Neuronal stem cell (in vitro differentiated cells): ENCODE measurements around the gene TMED4.
A peak's percentile ranks its signal among the peaks of the same experiment; 100 is the strongest.

Experiments used
- DNase-seq: peaks from one replicate; pipeline ENCODE4 v3.0.0-alpha.2; 2013; ENCODE audit warnings: low spot score
- H2AFZ ChIP-seq: one replicate; pipeline ENCODE4 v1.6.1; 2013; ENCODE audit warnings: mild to moderate bottlenecking, low read length, inconsistent platforms
- H2AK5ac ChIP-seq: 2 replicates; pipeline ENCODE4 v1.6.1; 2013; ENCODE audit warnings: low read depth, mild to moderate bottlenecking, inconsistent platforms, low read length, moderate library complexity, mixed read lengths
- H2BK120ac ChIP-seq: 2 replicates; pipeline ENCODE4 v1.6.1; 2013; ENCODE audit warnings: low read depth, mild to moderate bottlenecking, inconsistent platforms, low read length, moderate library complexity, mixed read lengths
- H2BK12ac ChIP-seq: one replicate; pipeline ENCODE4 v1.6.1; 2013; ENCODE audit warnings: low read length, inconsistent platforms
- H2BK15ac ChIP-seq: 2 replicates; pipeline ENCODE4 v1.6.1; 2013; ENCODE audit warnings: mild to moderate bottlenecking, low read length, inconsistent platforms, mixed read lengths
- H2BK5ac ChIP-seq: one replicate; pipeline ENCODE4 v1.6.1; 2013; ENCODE audit warnings: inconsistent platforms, mild to moderate bottlenecking, low read length, moderate library complexity
- H3K14ac ChIP-seq: one replicate; pipeline ENCODE4 v1.6.1; 2013; ENCODE audit warnings: low read length, inconsistent platforms
- H3K18ac ChIP-seq: 2 replicates; pipeline ENCODE4 v1.6.1; 2013; ENCODE audit warnings: low read length, inconsistent platforms
- H3K23ac ChIP-seq: 2 replicates; pipeline ENCODE4 v1.6.1; 2013; ENCODE audit warnings: low read depth, mild to moderate bottlenecking, mixed read lengths, low read length, inconsistent platforms; ENCODE audit not compliant: poor library complexity
- H3K27ac ChIP-seq: replicated peaks from 3 replicates; pipeline ENCODE4 v1.5.1; 2013; ENCODE audit warnings: low read length, inconsistent platforms
- H3K27me3 ChIP-seq, 3 experiments: 2 replicates each; pipeline ENCODE4 v1.6.1; 2013; ENCODE audit warnings: low read length in 3 of 3, mild to moderate bottlenecking in 2 of 3, inconsistent platforms in 1 of 3, low read depth in 1 of 3, mixed read lengths in 1 of 3, moderate library complexity in 1 of 3; ENCODE audit not compliant: control insufficient read depth in 3 of 3, insufficient read depth in 3 of 3
- H3K36me3 ChIP-seq, 2 donors: replicated peaks in 1 of 2; 2 replicates each; pipeline ENCODE4 v1.6.1; 2013; ENCODE audit warnings: low read length in 2 of 2; ENCODE audit not compliant: control insufficient read depth in 2 of 2, insufficient read depth in 2 of 2
- H3K4ac ChIP-seq: 2 replicates; pipeline ENCODE4 v1.6.1; 2013; ENCODE audit warnings: inconsistent platforms, mild to moderate bottlenecking, low read length, moderate library complexity
- H3K4me1 ChIP-seq, 2 donors: 1 replicate in 1 of 2; 2 replicates in 1 of 2; pipeline ENCODE4 v1.6.1; 2013; ENCODE audit warnings: low read length in 2 of 2, low read depth in 1 of 2; ENCODE audit not compliant: control insufficient read depth in 2 of 2, insufficient read depth in 1 of 2
- H3K4me2 ChIP-seq: one replicate; pipeline ENCODE4 v1.6.1; 2013; ENCODE audit warnings: mild to moderate bottlenecking, low read length, inconsistent platforms; ENCODE audit not compliant: insufficient read depth, poor library complexity, severe bottlenecking
- H3K4me3 ChIP-seq, 2 donors: 2 replicates each; pipeline ENCODE4 v1.5.1; 2013; ENCODE audit warnings: low read length in 2 of 2, mild to moderate bottlenecking in 2 of 2, inconsistent platforms in 1 of 2, moderate library complexity in 1 of 2
- H3K79me1 ChIP-seq: one replicate; pipeline ENCODE4 v1.6.1; 2013; ENCODE audit warnings: low read depth, mild to moderate bottlenecking, inconsistent platforms, low read length, moderate library complexity
- H3K9ac ChIP-seq: one replicate; pipeline ENCODE4 v1.6.1; 2013; ENCODE audit warnings: mild to moderate bottlenecking, low read depth, low read length, inconsistent platforms; ENCODE audit not compliant: poor library complexity
- H3K9me3 ChIP-seq, 2 donors: replicated peaks in 1 of 2; 2 replicates each; pipeline versions ENCODE3 to v1.6.1; 2013; ENCODE audit warnings: low read length in 2 of 2, mild to moderate bottlenecking in 2 of 2, inconsistent platforms in 1 of 2, low read depth in 1 of 2, mixed read lengths in 1 of 2, moderate library complexity in 1 of 2; ENCODE audit not compliant: control insufficient read depth in 2 of 2, insufficient read depth in 1 of 2
- H4K8ac ChIP-seq: one replicate; pipeline ENCODE4 v1.6.1; 2013; ENCODE audit warnings: low read depth, mild to moderate bottlenecking, inconsistent platforms, low read length, moderate library complexity
- H4K91ac ChIP-seq: one replicate; pipeline ENCODE4 v1.6.1; 2013; ENCODE audit warnings: low read length, low read depth, mild to moderate bottlenecking, inconsistent platforms; ENCODE audit not compliant: poor library complexity
- WGBS, 2 donors: extraction: QIAGEN DNeasy Blood & Tissue Kit; methylation state at CpG; one replicate each; pipeline ENCODE4 v1.1.7; 2013; ENCODE audit warnings: missing lambda C conversion rate in 2 of 2, mixed read lengths in 1 of 2; ENCODE audit not compliant: insufficient read length in 2 of 2, insufficient replicate concordance in 1 of 2; ENCODE audit errors: extremely low coverage in 2 of 2; 5-methylcytosine and 5-hydroxymethylcytosine counted together

The TMED4 gene

DNA sequence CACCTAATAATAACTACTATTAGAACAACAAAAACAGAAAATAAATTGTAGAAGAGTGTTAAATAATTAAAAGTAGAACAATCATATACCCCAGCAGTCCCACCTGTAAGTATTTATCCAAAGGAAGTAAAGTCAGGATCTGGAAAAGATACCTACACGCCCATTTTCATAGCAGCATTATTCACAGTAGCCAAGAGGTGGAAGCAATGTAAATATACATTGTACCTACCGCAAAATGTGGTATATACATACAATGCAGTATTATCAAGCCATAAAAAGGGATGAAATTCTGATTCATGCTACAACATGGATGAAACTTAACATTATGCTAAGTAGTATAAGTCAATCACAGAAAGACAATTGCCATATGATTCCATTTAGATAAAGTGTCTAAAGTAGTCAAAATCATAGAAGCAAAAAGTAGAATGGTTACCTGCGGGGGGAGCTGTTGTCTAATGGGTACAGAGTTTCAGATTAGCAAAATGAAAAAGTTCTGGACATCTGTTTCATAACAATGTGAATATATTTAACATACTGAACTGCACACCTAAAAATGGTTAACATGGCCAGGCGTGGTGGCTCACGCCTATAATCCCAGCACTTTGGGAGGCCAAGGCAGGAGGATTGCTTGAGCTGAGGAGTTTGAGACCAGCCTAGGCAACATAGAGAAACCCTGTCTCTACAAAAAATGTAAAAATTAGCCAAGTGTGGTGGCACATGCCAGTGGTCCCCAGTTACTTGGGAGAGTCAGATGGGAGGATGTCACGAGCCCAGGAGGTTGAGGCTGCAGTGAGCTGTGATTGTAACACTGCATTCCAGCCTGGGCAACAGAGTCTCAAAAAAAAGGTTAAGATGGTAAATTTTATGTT, 6.0 kb upstream of the TMED4 start:
- DNase-seq, result no peak
- WGBS, 2 donors, result no CpG with 5 or more reads among the region's 6 CpGs
- Histone ChIP-seq H3K18ac (no peak overlapping the region), H3K4ac (no peak overlapping the region), H3K4me2 (no peak overlapping the region), H2BK15ac (no peak overlapping the region), H3K4me1 (no peaks in the 10 kb centered on the region), H3K9ac (no peak overlapping the region), H4K8ac (no peak overlapping the region), H3K36me3 (no peaks in the 10 kb centered on the region), H3K79me1 (no peaks in the 10 kb centered on the region), H3K27me3 (no peaks in the 10 kb centered on the region), H3K9me3 (no peaks in the 10 kb centered on the region), H3K14ac (no peak overlapping the region), H3K27ac (no peak overlapping the region), H2AK5ac (no peak overlapping the region), H2AFZ (no peak overlapping the region), H4K91ac (no peak overlapping the region), H2BK5ac (no peak overlapping the region), H2BK120ac (no peak overlapping the region), H3K23ac (no peak overlapping the region), H2BK12ac (no peak overlapping the region), H3K4me3 (no peak overlapping the region)

DNA sequence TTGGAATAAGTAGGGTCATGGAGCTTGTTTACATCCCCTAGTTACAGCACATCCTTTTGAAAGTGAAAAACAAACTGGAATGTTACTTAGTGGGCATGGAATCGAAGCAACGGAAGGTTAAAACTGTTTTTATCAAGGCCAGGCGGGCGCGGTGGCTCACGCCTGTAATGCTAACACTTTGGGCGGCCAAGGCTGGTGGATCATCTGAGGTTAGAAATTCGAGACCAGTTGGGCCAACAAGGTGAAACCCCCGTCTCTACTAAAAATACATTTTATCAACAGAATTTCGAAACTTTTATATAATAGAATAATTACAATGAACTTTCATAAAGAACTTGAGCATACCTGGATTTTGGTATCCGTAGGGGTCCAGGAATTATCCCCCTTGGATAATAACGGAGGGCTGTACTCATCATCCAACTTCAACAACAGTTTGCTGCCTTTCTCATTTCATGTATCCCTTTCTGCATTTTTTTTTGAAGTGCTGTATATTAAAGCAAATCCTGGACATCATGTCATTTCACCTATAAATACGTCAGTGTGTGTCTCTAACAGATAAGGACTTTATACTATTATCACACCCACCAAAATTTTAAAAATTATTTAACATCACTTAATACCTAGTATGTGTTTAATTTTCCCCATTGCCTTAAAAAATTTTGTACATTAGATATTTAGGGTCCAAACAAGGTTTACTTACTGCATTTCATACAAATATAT, 1.3 kb upstream of the TMED4 start:
- H3K27ac ChIP-seq, result no peak overlapping the region
- peaks cover 13 to 29% of the 10 kb centered on the region in 2 donors for H3K36me3 ChIP-seq

DNA sequence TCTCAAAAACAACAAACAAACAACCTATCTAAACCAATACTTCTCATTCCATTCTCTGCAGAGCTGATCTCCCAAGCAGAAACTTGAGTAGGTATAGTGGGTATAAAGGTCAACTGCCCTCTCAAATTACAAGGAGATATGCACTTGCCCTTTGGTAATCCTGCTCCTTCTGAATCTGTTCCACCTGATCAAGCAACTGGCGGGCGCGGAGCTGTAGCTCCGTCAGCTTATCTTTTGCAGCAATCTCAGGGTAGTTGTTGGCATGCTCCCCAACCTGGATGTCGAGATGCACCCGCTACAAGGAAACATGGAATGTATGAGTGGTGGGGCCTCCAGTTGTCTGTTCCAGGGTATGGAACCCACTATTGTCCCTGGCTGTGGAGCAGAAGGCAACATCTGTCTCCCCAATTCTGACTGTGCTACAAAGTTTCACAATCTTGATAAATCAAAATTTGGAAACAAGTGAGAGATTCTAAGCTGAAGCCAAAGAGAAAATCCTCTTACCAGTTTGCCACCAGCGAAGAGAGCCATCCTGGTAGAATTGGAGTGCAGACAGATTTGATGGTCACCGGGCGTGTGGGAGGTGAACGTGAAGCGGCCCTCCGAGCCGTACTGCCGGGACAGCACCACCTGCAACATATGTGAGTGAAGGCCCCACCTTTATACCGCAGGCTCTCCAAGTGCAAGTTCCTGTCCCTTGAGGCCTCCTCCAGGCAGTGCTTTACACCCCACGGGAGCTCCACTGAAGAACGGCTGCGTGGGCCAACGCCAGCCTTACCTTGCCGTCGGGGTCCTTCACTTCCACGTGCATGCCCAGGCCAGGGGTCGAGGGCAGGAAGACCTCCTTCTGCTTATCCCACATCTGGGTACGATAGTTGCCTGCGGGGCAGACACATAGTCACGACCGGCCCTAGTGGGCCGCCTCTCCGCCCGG, 819 bp downstream of the TMED4 start:
- H2BK12ac ChIP-seq, result no peak overlapping the region
- H3K18ac ChIP-seq, result peak overlapping the region; percentile 98
- H4K8ac ChIP-seq, result no peak overlapping the region
- H3K4me3 ChIP-seq, result peak overlapping the region; percentile 93 to 97
- DNase-seq, result no peak
- H3K4me2 ChIP-seq, result peak overlapping the region; percentile 88
- peak overlapping the region; percentile 71 for H2BK15ac ChIP-seq
- H3K27me3 ChIP-seq, result no peaks in the 10 kb centered on the region
- no peak overlapping the region for H4K91ac ChIP-seq
- H2AFZ ChIP-seq, result peak overlapping the region; percentile 90
- peaks cover 8% of the 10 kb centered on the region for H3K79me1 ChIP-seq
- H3K9ac ChIP-seq, result peak overlapping the region; percentile 97
- H3K9me3 ChIP-seq, result no peaks in the 10 kb centered on the region
- WGBS, 2 donors, result no CpG with 5 or more reads among the region's 30 CpGs
- H3K23ac ChIP-seq, result peak overlapping the region; percentile 99
- peak overlapping the region; percentile 94 for H3K14ac ChIP-seq
- peaks cover 18 to 44% of the 10 kb centered on the region in 2 donors for H3K36me3 ChIP-seq
- peak overlapping the region; percentile 76 for H3K4ac ChIP-seq
- H2BK120ac ChIP-seq, result no peak overlapping the region
- peak overlapping the region; percentile 64 for H2AK5ac ChIP-seq
- H2BK5ac ChIP-seq, result peak overlapping the region; percentile 19
- H3K4me1 ChIP-seq, result peaks cover 0 to 8% of the 10 kb centered on the region in 2 donors
- H3K27ac ChIP-seq, result no peak overlapping the region

More for the DNA sequence above, 1.3 kb upstream of the TMED4 start:
- no CpG with 5 or more reads among the region's 13 CpGs for WGBS, 2 donors
- no peak for DNase-seq
- no peaks in the 10 kb centered on the region for H3K27me3 ChIP-seq
- H3K14ac ChIP-seq, result no peak overlapping the region
- no peak overlapping the region for H2BK15ac ChIP-seq
- H3K4me2 ChIP-seq, result peak overlapping the region; percentile 69
- no peak overlapping the region for H3K9ac ChIP-seq
- H3K9me3 ChIP-seq, result no peaks in the 10 kb centered on the region
- H2AK5ac ChIP-seq, result no peak overlapping the region
- H3K79me1 ChIP-seq, result peaks cover 8% of the 10 kb centered on the region
- no peak overlapping the region for H2BK12ac ChIP-seq
- peak overlapping the region in 1 of 2 donors; percentile 93 for H3K4me3 ChIP-seq
- no peak overlapping the region for H2BK120ac ChIP-seq
- H4K8ac ChIP-seq, result no peak overlapping the region
- peaks cover 0 to 8% of the 10 kb centered on the region in 2 donors for H3K4me1 ChIP-seq
- H3K18ac ChIP-seq, result no peak overlapping the region
- H4K91ac ChIP-seq, result no peak overlapping the region
- H3K4ac ChIP-seq, result no peak overlapping the region
- no peak overlapping the region for H2BK5ac ChIP-seq
- H2AFZ ChIP-seq, result peak overlapping the region; percentile 99
- no peak overlapping the region for H3K23ac ChIP-seq
